Measurements from ENCODE around the gene EPHB3.

The EPHB3 gene

GRCh38 chr3:184584464-184584891, 22.9 kb downstream of the EPHB3 start:
- Histone ChIP-seq H3K27me3 (ENCODE audit: low read depth, low read length) (no peaks in the 10 kb centered on the region), H3K9me3 (ENCODE audit: control insufficient read depth in 1 of 2, low read length in 2 of 2) (no peaks in the 10 kb centered on the region), H3K4me3 (ENCODE audit: low read depth in 1 of 2, low read length in 2 of 2) (peak overlapping the region in 1 of 2 donors; percentile 79), H3K36me3 (ENCODE audit: control insufficient read depth in 1 of 2, insufficient read depth in 2 of 2, low read length in 2 of 2) (peaks cover 0 to 25% of the 10 kb centered on the region in 2 donors), H3K4me1 (ENCODE audit: control insufficient read depth in 1 of 2, insufficient read depth in 2 of 2, low read length in 2 of 2) (peaks cover 5 to 19% of the 10 kb centered on the region in 2 donors), H3K27ac (ENCODE audit: low read length) (no peak overlapping the region)

DNA sequence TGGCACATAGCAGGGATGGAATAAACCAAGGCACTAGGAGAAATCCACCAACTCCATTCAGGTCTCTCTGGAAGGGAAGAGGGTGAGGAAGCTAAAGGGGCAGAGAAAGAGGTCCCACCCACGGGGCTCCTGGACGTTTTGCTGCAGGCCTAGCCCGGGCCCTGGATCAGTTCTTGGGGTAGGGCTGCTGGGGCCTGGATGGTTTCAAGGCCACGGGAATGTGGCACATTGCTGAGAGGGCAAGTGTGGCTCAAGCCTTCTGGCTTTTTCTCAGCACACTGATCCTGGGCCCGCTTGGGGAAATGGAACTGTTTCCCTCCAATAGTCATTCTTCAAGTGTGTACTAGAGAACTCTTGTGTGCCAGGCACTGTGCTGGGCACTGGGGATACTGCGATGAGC, 24.0 kb downstream of the EPHB3 start:
- Histone ChIP-seq H3K4me1 (ENCODE audit: control insufficient read depth in 1 of 2, insufficient read depth in 2 of 2, low read length in 2 of 2) (peaks cover 5 to 19% of the 10 kb centered on the region in 2 donors), H3K27ac (ENCODE audit: low read length) (no peak overlapping the region), H3K4me3 (ENCODE audit: low read depth in 1 of 2, low read length in 2 of 2) (no peak overlapping the region), H3K27me3 (ENCODE audit: low read depth, low read length) (no peaks in the 10 kb centered on the region), H3K9me3 (ENCODE audit: control insufficient read depth in 1 of 2, low read length in 2 of 2) (no peaks in the 10 kb centered on the region), H3K36me3 (ENCODE audit: control insufficient read depth in 1 of 2, insufficient read depth in 2 of 2, low read length in 2 of 2) (peaks cover 0 to 14% of the 10 kb centered on the region in 2 donors)

DNA sequence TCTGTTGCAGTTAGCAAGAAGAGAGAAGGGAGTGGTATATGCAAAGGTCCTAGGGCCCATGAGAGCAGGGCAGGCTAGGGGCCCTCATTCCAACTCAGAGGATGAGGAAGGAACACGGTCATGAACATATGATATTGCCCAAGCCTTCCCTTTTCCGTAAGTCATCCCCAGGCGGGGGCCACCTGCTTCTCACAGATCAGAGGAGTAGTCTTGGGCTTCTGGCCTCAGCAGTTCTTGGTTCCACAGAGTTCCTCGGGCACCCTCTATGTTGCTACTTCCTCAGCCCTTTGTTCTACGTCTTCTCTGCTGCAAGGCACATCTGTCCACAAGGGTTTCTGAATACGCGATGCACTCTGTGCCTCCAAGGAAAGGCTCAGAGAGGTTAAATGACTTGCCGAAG, 25.3 kb downstream of the EPHB3 start:
- Histone ChIP-seq H3K27ac (ENCODE audit: low read length) (no peak overlapping the region), H3K4me3 (ENCODE audit: low read depth in 1 of 2, low read length in 2 of 2) (no peak overlapping the region), H3K36me3 (ENCODE audit: control insufficient read depth in 1 of 2, insufficient read depth in 2 of 2, low read length in 2 of 2) (peaks cover 0 to 1% of the 10 kb centered on the region in 2 donors), H3K4me1 (ENCODE audit: control insufficient read depth in 1 of 2, insufficient read depth in 2 of 2, low read length in 2 of 2) (peaks cover 5 to 14% of the 10 kb centered on the region in 2 donors), H3K27me3 (ENCODE audit: low read depth, low read length) (no peaks in the 10 kb centered on the region), H3K9me3 (ENCODE audit: control insufficient read depth in 1 of 2, low read length in 2 of 2) (no peaks in the 10 kb centered on the region)

GRCh38 chr3:184588776-184589175, 27.2 kb downstream of the EPHB3 start:
- H3K27ac ChIP-seq (ENCODE audit: low read length): no peak overlapping the region
- H3K36me3 ChIP-seq (ENCODE audit: control insufficient read depth in 1 of 2, insufficient read depth in 2 of 2, low read length in 2 of 2): no peaks in the 10 kb centered on the region
- no peaks in the 10 kb centered on the region for H3K9me3 ChIP-seq (ENCODE audit: control insufficient read depth in 1 of 2, low read length in 2 of 2)
- H3K4me3 ChIP-seq (ENCODE audit: low read depth in 1 of 2, low read length in 2 of 2): no peak overlapping the region
- H3K27me3 ChIP-seq (ENCODE audit: low read depth, low read length): no peaks in the 10 kb centered on the region
- peaks cover 0 to 26% of the 10 kb centered on the region in 2 donors for H3K4me1 ChIP-seq (ENCODE audit: control insufficient read depth in 1 of 2, insufficient read depth in 2 of 2, low read length in 2 of 2)

GRCh38 chr3:184590795-184591194, 29.2 kb downstream of the EPHB3 start:
- H3K27me3 ChIP-seq (ENCODE audit: low read depth, low read length): no peaks in the 10 kb centered on the region
- no peaks in the 10 kb centered on the region for H3K36me3 ChIP-seq (ENCODE audit: control insufficient read depth in 1 of 2, insufficient read depth in 2 of 2, low read length in 2 of 2)
- H3K9me3 ChIP-seq (ENCODE audit: control insufficient read depth in 1 of 2, low read length in 2 of 2): no peaks in the 10 kb centered on the region
- no peak overlapping the region for H3K4me3 ChIP-seq (ENCODE audit: low read depth in 1 of 2, low read length in 2 of 2)
- peaks cover 0 to 29% of the 10 kb centered on the region in 2 donors for H3K4me1 ChIP-seq (ENCODE audit: control insufficient read depth in 1 of 2, insufficient read depth in 2 of 2, low read length in 2 of 2)
- H3K27ac ChIP-seq (ENCODE audit: low read length): no peak overlapping the region

GRCh38 chr3:184591789-184592188, 30.2 kb downstream of the EPHB3 start:
- H3K36me3 ChIP-seq (ENCODE audit: control insufficient read depth in 1 of 2, insufficient read depth in 2 of 2, low read length in 2 of 2): no peaks in the 10 kb centered on the region
- H3K27ac ChIP-seq (ENCODE audit: low read length): no peak overlapping the region
- H3K4me3 ChIP-seq (ENCODE audit: low read depth in 1 of 2, low read length in 2 of 2): no peak overlapping the region
- no peaks in the 10 kb centered on the region for H3K27me3 ChIP-seq (ENCODE audit: low read depth, low read length)
- H3K9me3 ChIP-seq (ENCODE audit: control insufficient read depth in 1 of 2, low read length in 2 of 2): no peaks in the 10 kb centered on the region
- H3K4me1 ChIP-seq (ENCODE audit: control insufficient read depth in 1 of 2, insufficient read depth in 2 of 2, low read length in 2 of 2): peaks cover 0 to 29% of the 10 kb centered on the region in 2 donors

GRCh38 chr3:184592371-184593219, 31.0 kb downstream of the EPHB3 start:
- no peaks in the 10 kb centered on the region for H3K36me3 ChIP-seq (ENCODE audit: control insufficient read depth in 1 of 2, insufficient read depth in 2 of 2, low read length in 2 of 2)
- H3K4me3 ChIP-seq (ENCODE audit: low read depth in 1 of 2, low read length in 2 of 2): no peak overlapping the region
- H3K27me3 ChIP-seq (ENCODE audit: low read depth, low read length): no peaks in the 10 kb centered on the region
- no peak overlapping the region for H3K27ac ChIP-seq (ENCODE audit: low read length)
- H3K9me3 ChIP-seq (ENCODE audit: control insufficient read depth in 1 of 2, low read length in 2 of 2): no peaks in the 10 kb centered on the region
- peaks cover 0 to 28% of the 10 kb centered on the region in 2 donors for H3K4me1 ChIP-seq (ENCODE audit: control insufficient read depth in 1 of 2, insufficient read depth in 2 of 2, low read length in 2 of 2)

DNA sequence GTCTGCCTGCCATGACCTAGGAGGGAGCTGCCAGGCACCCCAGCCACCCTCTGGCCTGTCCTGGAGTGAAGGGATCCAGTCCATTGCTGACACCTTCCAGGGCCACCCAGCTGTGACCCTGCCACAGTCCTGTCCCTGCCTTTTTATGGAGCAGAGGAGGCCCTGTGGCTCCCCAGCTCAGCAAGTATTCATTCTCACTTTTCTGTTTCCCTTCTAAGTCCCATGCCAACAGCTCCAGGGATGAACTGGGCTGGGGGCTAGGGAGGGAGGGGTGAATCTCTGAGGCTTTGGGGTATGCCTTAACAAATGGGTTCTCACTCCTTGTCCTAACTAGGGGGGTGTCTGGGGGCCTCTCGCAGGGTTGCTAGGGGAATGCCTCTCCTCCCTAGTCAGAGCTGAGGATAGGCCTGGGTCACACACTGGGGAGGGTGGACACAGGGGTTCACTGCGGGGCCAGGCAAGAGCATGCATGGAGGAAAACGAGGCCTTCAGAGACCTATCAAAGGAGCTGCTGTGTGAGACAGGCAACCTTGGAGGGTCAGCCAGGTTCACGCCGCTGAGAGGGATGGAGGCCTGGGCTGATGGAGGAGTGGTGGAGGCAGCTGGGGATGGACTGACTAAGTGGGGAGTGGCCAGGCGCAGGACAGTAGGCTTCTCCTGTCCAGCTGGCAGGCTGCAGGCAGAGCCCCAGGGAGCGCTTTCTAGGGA, 31.8 kb downstream of the EPHB3 start:
- Histone ChIP-seq H3K4me1 (ENCODE audit: control insufficient read depth in 1 of 2, insufficient read depth in 2 of 2, low read length in 2 of 2) (peaks cover 0 to 28% of the 10 kb centered on the region in 2 donors), H3K9me3 (ENCODE audit: control insufficient read depth in 1 of 2, low read length in 2 of 2) (no peaks in the 10 kb centered on the region), H3K36me3 (ENCODE audit: control insufficient read depth in 1 of 2, insufficient read depth in 2 of 2, low read length in 2 of 2) (no peaks in the 10 kb centered on the region), H3K27ac (ENCODE audit: low read length) (no peak overlapping the region), H3K27me3 (ENCODE audit: low read depth, low read length) (no peaks in the 10 kb centered on the region), H3K4me3 (ENCODE audit: low read depth in 1 of 2, low read length in 2 of 2) (no peak overlapping the region)

GRCh38 chr3:184593928-184594303, 32.3 kb downstream of the EPHB3 start:
- H3K4me3 ChIP-seq (ENCODE audit: low read depth in 1 of 2, low read length in 2 of 2): no peak overlapping the region
- H3K9me3 ChIP-seq (ENCODE audit: control insufficient read depth in 1 of 2, low read length in 2 of 2): no peaks in the 10 kb centered on the region
- no peaks in the 10 kb centered on the region for H3K27me3 ChIP-seq (ENCODE audit: low read depth, low read length)
- no peak overlapping the region for H3K27ac ChIP-seq (ENCODE audit: low read length)
- H3K4me1 ChIP-seq (ENCODE audit: control insufficient read depth in 1 of 2, insufficient read depth in 2 of 2, low read length in 2 of 2): peaks cover 0 to 28% of the 10 kb centered on the region in 2 donors
- no peaks in the 10 kb centered on the region for H3K36me3 ChIP-seq (ENCODE audit: control insufficient read depth in 1 of 2, insufficient read depth in 2 of 2, low read length in 2 of 2)

DNA sequence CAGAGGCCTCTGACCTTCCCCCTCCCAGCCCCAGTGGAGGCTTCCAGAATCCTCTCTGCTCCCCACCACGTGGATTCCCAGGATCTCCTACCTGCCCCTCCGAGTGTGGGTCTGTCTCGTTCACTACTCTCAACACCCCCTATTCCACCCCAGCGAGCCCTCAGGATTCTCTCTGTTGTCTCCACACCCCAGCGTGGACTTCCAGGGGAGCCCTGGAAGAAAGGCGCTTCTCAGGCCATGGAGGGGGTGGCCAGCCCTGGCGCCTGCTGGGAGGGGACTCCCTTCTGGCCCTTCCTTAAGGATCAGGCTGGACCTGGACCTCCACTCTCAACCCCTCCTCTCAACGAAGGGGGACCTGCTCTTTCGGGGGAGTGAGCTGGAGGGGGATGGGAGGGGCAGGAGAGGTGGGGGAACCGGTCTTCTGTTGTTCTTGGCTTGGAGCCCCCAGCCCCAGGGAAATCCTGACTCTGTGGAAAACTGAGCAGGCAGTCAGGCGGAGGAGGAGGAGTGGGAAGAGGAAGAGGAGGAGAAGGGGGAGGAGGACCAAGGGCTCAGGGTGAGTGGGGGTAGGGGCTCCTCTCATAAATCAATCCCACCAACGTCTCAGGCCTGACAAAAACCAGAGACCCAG, 32.9 kb downstream of the EPHB3 start:
- Histone ChIP-seq H3K27ac (ENCODE audit: low read length) (no peak overlapping the region), H3K4me1 (ENCODE audit: control insufficient read depth in 1 of 2, insufficient read depth in 2 of 2, low read length in 2 of 2) (peaks cover 0 to 28% of the 10 kb centered on the region in 2 donors), H3K9me3 (ENCODE audit: control insufficient read depth in 1 of 2, low read length in 2 of 2) (no peaks in the 10 kb centered on the region), H3K4me3 (ENCODE audit: low read depth in 1 of 2, low read length in 2 of 2) (no peak overlapping the region), H3K27me3 (ENCODE audit: low read depth, low read length) (no peaks in the 10 kb centered on the region), H3K36me3 (ENCODE audit: control insufficient read depth in 1 of 2, insufficient read depth in 2 of 2, low read length in 2 of 2) (no peaks in the 10 kb centered on the region)

GRCh38 chr3:184595726-184596125, 34.1 kb downstream of the EPHB3 start:
- H3K27ac ChIP-seq (ENCODE audit: low read length): no peak overlapping the region
- no peaks in the 10 kb centered on the region for H3K36me3 ChIP-seq (ENCODE audit: control insufficient read depth in 1 of 2, insufficient read depth in 2 of 2, low read length in 2 of 2)
- no peaks in the 10 kb centered on the region for H3K27me3 ChIP-seq (ENCODE audit: low read depth, low read length)
- no peak overlapping the region for H3K4me3 ChIP-seq (ENCODE audit: low read depth in 1 of 2, low read length in 2 of 2)
- H3K4me1 ChIP-seq (ENCODE audit: control insufficient read depth in 1 of 2, insufficient read depth in 2 of 2, low read length in 2 of 2): peaks cover 0 to 28% of the 10 kb centered on the region in 2 donors
- H3K9me3 ChIP-seq (ENCODE audit: control insufficient read depth in 1 of 2, low read length in 2 of 2): no peaks in the 10 kb centered on the region
